Colonic mucosa (tissue), 4 donors: Measurements from ENCODE around the gene SELENBP1. TPM values are rescaled to one million over a fixed set of nuclear protein-coding genes. Genes with fewer than 3 reads are reported as not detected.

Experiments used
- DNase-seq: peaks from one replicate; pipeline ENCODE4 v3.0.0-alpha.2; 2020
- H3K27ac ChIP-seq: fragments of 200-600 bp; one replicate; pipeline ENCODE4 v1.8.0; 2021
- H3K27me3 ChIP-seq: fragments of 200-600 bp; one replicate; pipeline ENCODE4 v1.8.0; 2021
- H3K36me3 ChIP-seq: fragments of 200-600 bp; one replicate; pipeline ENCODE4 v1.8.0; 2021
- H3K4me1 ChIP-seq: fragments of 200-600 bp; one replicate; pipeline ENCODE4 v1.8.0; 2021; ENCODE audit warnings: mild to moderate bottlenecking
- H3K4me3 ChIP-seq: fragments of 200-600 bp; one replicate; pipeline ENCODE4 v1.8.0; 2021
- H3K9ac ChIP-seq, 2 donors: one replicate each; pipeline ENCODE4 v1.7.0; 2013; ENCODE audit warnings: control low read depth in 2 of 2, low read depth in 2 of 2, low read length in 2 of 2
- H3K9me3 ChIP-seq: fragments of 200-600 bp; one replicate; pipeline ENCODE4 v1.8.0; 2021
- CTCF ChIP-seq: fragments of 200-600 bp; IDR thresholded peaks from one replicate; pipeline ENCODE4 v1.8.0; 2022; ENCODE audit warnings: antibody characterized with exemption, mild to moderate bottlenecking
- intact Hi-C: fragments of 100-400 bp; cut with DNase I; formaldehyde crosslinking; loops from one replicate; pipeline ENCODE4 v1.14.1; 2022
- total RNA-seq, 2 donors: library from RNA; stranded (reverse); fragmentation: NEBNext Ultra II Directional in 1 of 2; extraction: Animal tissue kit (Norgen Biotek cat#: 25700) in 1 of 2; gene quantifications; one replicate each; pipeline ENCODE4 v1.2.1, GENCODE V29; 2021
- donor health status: healthy.
- donor health status: DM: no; HTN: no; CAD: no.
- donor health status: DM: no; HTN: no; CAD: no.

SELENBP1 gene
- total RNA-seq, 2 donors from 2014 or later: 744 to 902 TPM

- H3K9ac ChIP-seq: no peak overlapping the region
- no peaks in the 10 kb centered on the region for H3K9me3 ChIP-seq
- intact Hi-C loops: no loop called here
- H3K36me3 ChIP-seq: no peaks in the 10 kb centered on the region
- no peak overlapping the region for H3K27ac ChIP-seq
- H3K4me1 ChIP-seq: no peaks in the 10 kb centered on the region
- TF ChIP-seq CTCF: no peak
- no peaks in the 10 kb centered on the region for H3K27me3 ChIP-seq
- no peak overlapping the region for H3K4me3 ChIP-seq
- DNase-seq: no peak
Observed at GRCh38 chr1:151324390-151324930, 48.0 kb downstream of the SELENBP1 start.

GRCh38 chr1:151318975-151319374 is 53.5 kb downstream of the SELENBP1 start:
- Histone ChIP-seq H3K9me3 (no peaks in the 10 kb centered on the region), H3K4me1 (no peaks in the 10 kb centered on the region), H3K36me3 (peaks cover 5% of the 10 kb centered on the region), H3K27ac (no peak overlapping the region), H3K9ac (no peak overlapping the region), H3K4me3 (no peak overlapping the region), H3K27me3 (no peaks in the 10 kb centered on the region)
- TF ChIP-seq CTCF: no peak
- intact Hi-C loops: no loop called here
- DNase-seq: no peak

GRCh38 chr1:151315565-151316235 is 56.8 kb downstream of the SELENBP1 start:
- H3K27me3 ChIP-seq: no peaks in the 10 kb centered on the region
- H3K4me1 ChIP-seq: no peaks in the 10 kb centered on the region
- H3K9ac ChIP-seq: no peak overlapping the region
- H3K27ac ChIP-seq: no peak overlapping the region
- no peaks in the 10 kb centered on the region for H3K9me3 ChIP-seq
- no peak overlapping the region for H3K4me3 ChIP-seq
- no peak for DNase-seq
- TF ChIP-seq CTCF: no peak
- intact Hi-C loops: no loop called here
- H3K36me3 ChIP-seq: peaks cover 5% of the 10 kb centered on the region

Other genes starting within 250 kb of the SELENBP1 start
- gene SEMA6C, start 226.1 kb downstream of the SELENBP1 start, total RNA-seq: 1 to 10 TPM; 1.6 to 3.2 TPM
- 1 to 10 TPM in 1 of 2 donors, under 1 TPM in 1; 0.72 to 1.2 TPM for gene TNFAIP8L2, start 216.1 kb downstream of the SELENBP1 start, total RNA-seq
- gene LYSMD1, start 206.8 kb downstream of the SELENBP1 start, total RNA-seq: 1 to 10 TPM; 6.8 to 7.2 TPM
- 10 to 100 TPM; 22.7 to 31.8 TPM for gene SCNM1, start 206.6 kb downstream of the SELENBP1 start, total RNA-seq
- gene TMOD4, start 196.7 kb downstream of the SELENBP1 start, total RNA-seq: under 1 TPM in 1 of 2 donors, not detected in 1; 0.67 TPM
- gene VPS72, start 182.5 kb downstream of the SELENBP1 start, total RNA-seq: 10 to 100 TPM; 38.8 TPM
- gene PIP5K1A, start 174.2 kb downstream of the SELENBP1 start, total RNA-seq: 10 to 100 TPM; 33.3 to 38.9 TPM
- 100 to 1,000 TPM; 103 to 158 TPM for gene PSMD4, start 118.0 kb downstream of the SELENBP1 start, total RNA-seq
- 10 to 100 TPM; 27.5 to 28.4 TPM for gene ZNF687, start 90.4 kb downstream of the SELENBP1 start, total RNA-seq
- gene PI4KB, start 45.3 kb downstream of the SELENBP1 start, total RNA-seq: 10 to 100 TPM; 47.2 to 53.5 TPM
- 10 to 100 TPM; 28.6 to 44.1 TPM for gene RFX5, start 25.5 kb downstream of the SELENBP1 start, total RNA-seq
- 100 to 1,000 TPM; 179 to 273 TPM for gene PSMB4, start 26.9 kb upstream of the SELENBP1 start, total RNA-seq
- 10 to 100 TPM; 49.6 to 50.0 TPM for gene POGZ, start 86.8 kb upstream of the SELENBP1 start, total RNA-seq
- 100 to 1,000 TPM; 118 to 148 TPM for gene CGN, start 138.7 kb upstream of the SELENBP1 start, total RNA-seq
- gene TUFT1, start 167.6 kb upstream of the SELENBP1 start, total RNA-seq: 10 to 100 TPM; 25.5 to 40.6 TPM
- gene SNX27, start 239.3 kb upstream of the SELENBP1 start, total RNA-seq: 10 to 100 TPM; 28.7 to 32.0 TPM